Ishikawa (cell line): Measurements from ENCODE around the gene GMNC.

Source experiments
- CEBPB ChIP-seq: IDR thresholded peaks from 2 replicates; pipeline ENCODE4 v1.6.1; 2012
- CREB1 ChIP-seq: IDR thresholded peaks from 2 replicates; pipeline ENCODE4 v1.6.1; 2012; ENCODE audit warnings: low read depth
- EGR1 ChIP-seq: IDR thresholded peaks from 2 replicates; pipeline ENCODE4 v1.6.1; 2012
- EP300 ChIP-seq: IDR thresholded peaks from 2 replicates; pipeline ENCODE4 v1.6.1; 2012; ENCODE audit warnings: borderline replicate concordance
- TCF12 ChIP-seq: IDR thresholded peaks from 2 replicates; pipeline ENCODE4 v1.6.1; 2012; ENCODE audit warnings: low read depth
- TEAD4 ChIP-seq: IDR thresholded peaks from 2 replicates; pipeline ENCODE4 v1.6.1; 2012
- YY1 ChIP-seq: IDR thresholded peaks from 2 replicates; pipeline ENCODE4 v1.6.1; 2012; ENCODE audit warnings: low read depth
- TF ChIP-seq, protein P1 (sequence below): IDR thresholded peaks from 2 replicates; pipeline ENCODE4 v1.6.1; 2012; ENCODE audit warnings: low read depth, mild to moderate bottlenecking
- TF ChIP-seq, protein P2 (sequence below): IDR thresholded peaks from 2 replicates; pipeline ENCODE4 v1.6.1; 2012

DNA sequence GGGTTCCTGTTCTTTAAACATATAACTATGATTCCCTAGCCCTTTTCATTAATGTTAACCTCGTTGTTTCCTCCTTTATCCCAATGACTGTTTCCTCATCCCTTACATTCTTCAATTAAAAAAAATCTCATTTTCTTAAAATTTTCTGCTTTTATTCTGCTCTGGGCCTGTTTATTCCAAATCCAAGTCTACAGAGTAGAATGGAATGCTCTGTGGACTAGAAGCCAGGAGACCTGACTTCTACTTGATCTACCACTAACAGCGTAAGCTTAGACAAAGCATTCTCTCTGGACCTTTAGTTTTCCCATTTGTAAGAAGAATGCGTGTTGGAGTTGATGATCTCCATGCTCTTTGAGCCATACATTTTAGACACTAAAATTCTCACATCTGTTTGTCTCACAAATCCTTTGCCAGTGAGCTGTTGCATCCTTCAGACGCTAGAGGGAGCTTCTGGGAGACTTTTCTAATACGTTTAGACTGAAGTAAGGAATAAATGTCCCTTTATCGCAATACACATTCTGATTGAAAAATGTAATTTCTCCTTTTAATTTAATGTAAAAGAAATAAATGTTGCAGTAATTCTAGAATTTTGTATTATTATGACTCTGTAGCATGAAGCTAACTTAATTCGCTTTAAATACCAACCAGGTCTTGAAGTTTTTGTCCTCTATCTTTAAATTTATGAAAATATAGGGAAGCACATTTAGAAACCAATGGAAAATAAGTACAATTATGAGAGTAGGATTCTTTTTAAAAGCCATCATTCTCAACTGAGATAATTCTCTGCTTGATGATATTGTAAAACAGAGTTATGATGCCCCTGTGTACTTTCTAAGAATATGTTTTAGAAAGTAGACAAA, 21.7 kb upstream of the GMNC start:
- TF ChIP-seq YY1 (no peak), EP300 (no peak), CEBPB (no peak), EGR1 (no peak), TEAD4 (no peak), TCF12 (no peak), CREB1 (no peak)
- TF ChIP-seq, protein P1, sequence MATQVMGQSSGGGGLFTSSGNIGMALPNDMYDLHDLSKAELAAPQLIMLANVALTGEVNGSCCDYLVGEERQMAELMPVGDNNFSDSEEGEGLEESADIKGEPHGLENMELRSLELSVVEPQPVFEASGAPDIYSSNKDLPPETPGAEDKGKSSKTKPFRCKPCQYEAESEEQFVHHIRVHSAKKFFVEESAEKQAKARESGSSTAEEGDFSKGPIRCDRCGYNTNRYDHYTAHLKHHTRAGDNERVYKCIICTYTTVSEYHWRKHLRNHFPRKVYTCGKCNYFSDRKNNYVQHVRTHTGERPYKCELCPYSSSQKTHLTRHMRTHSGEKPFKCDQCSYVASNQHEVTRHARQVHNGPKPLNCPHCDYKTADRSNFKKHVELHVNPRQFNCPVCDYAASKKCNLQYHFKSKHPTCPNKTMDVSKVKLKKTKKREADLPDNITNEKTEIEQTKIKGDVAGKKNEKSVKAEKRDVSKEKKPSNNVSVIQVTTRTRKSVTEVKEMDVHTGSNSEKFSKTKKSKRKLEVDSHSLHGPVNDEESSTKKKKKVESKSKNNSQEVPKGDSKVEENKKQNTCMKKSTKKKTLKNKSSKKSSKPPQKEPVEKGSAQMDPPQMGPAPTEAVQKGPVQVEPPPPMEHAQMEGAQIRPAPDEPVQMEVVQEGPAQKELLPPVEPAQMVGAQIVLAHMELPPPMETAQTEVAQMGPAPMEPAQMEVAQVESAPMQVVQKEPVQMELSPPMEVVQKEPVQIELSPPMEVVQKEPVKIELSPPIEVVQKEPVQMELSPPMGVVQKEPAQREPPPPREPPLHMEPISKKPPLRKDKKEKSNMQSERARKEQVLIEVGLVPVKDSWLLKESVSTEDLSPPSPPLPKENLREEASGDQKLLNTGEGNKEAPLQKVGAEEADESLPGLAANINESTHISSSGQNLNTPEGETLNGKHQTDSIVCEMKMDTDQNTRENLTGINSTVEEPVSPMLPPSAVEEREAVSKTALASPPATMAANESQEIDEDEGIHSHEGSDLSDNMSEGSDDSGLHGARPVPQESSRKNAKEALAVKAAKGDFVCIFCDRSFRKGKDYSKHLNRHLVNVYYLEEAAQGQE = no peak
- TF ChIP-seq, protein P2, sequence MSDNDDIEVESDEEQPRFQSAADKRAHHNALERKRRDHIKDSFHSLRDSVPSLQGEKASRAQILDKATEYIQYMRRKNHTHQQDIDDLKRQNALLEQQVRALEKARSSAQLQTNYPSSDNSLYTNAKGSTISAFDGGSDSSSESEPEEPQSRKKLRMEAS = no peak
